HG03280 (cell line): ENCODE results near the gene PCARE.
"Not testable (repeated sequence)": the region's sequence is repeated elsewhere in the genome, so short reads cannot be mapped to it uniquely, and the experiment has no call there.

Experiments
- ATAC-seq: cut with Tn5 transposase; IDR thresholded peaks from one replicate; pipeline ENCODE4 v1.9.1; 2021; ENCODE audit warnings: mild to moderate bottlenecking, moderate library complexity; ENCODE audit not compliant: unreplicated experiment

Gene PCARE

GRCh38 chr2:29097569-29097968 is 23.2 kb upstream of the PCARE start:
- no peak for ATAC-seq

GRCh38 chr2:29096969-29097368 is 22.6 kb upstream of the PCARE start:
- ATAC-seq, result no peak

- ATAC-seq, result not testable (repeated sequence)
Observed at GRCh38 chr2:29090311-29090710, 16.0 kb upstream of the PCARE start.

- no peak for ATAC-seq
Observed at GRCh38 chr2:29084554-29084953, 10.2 kb upstream of the PCARE start.

GRCh38 chr2:29082804-29083495 is 8.6 kb upstream of the PCARE start:
- ATAC-seq, result no peak

GRCh38 chr2:29080886-29081743 is 6.8 kb upstream of the PCARE start:
- ATAC-seq, result no peak

GRCh38 chr2:29079887-29080286 is 5.6 kb upstream of the PCARE start:
- no peak for ATAC-seq

GRCh38 chr2:29075894-29076705 is 1.8 kb upstream of the PCARE start:
- no peak for ATAC-seq

- ATAC-seq, result no peak
Observed at GRCh38 chr2:29073933-29074332, 390 bp downstream of the PCARE start.

GRCh38 chr2:29072971-29073725 is 1.2 kb downstream of the PCARE start:
- no peak for ATAC-seq

- ATAC-seq, result no peak
Observed at GRCh38 chr2:29072251-29072650, 2.1 kb downstream of the PCARE start.

- no peak for ATAC-seq
Observed at GRCh38 chr2:29071032-29071975, 3.0 kb downstream of the PCARE start.

GRCh38 chr2:29070526-29070925 is 3.8 kb downstream of the PCARE start:
- ATAC-seq, result no peak

- ATAC-seq, result no peak
Observed at GRCh38 chr2:29068513-29068912, 5.8 kb downstream of the PCARE start.

- no peak for ATAC-seq
Observed at GRCh38 chr2:29066997-29067605, 7.2 kb downstream of the PCARE start.

- no peak for ATAC-seq
Observed at GRCh38 chr2:29066271-29066860, 8.0 kb downstream of the PCARE start.

GRCh38 chr2:29065068-29065811 is 9.1 kb downstream of the PCARE start:
- no peak for ATAC-seq

- ATAC-seq, result no peak
Observed at GRCh38 chr2:29064746-29065067, 9.6 kb downstream of the PCARE start.
